ENCODE data around the gene RFX2.

DNA sequence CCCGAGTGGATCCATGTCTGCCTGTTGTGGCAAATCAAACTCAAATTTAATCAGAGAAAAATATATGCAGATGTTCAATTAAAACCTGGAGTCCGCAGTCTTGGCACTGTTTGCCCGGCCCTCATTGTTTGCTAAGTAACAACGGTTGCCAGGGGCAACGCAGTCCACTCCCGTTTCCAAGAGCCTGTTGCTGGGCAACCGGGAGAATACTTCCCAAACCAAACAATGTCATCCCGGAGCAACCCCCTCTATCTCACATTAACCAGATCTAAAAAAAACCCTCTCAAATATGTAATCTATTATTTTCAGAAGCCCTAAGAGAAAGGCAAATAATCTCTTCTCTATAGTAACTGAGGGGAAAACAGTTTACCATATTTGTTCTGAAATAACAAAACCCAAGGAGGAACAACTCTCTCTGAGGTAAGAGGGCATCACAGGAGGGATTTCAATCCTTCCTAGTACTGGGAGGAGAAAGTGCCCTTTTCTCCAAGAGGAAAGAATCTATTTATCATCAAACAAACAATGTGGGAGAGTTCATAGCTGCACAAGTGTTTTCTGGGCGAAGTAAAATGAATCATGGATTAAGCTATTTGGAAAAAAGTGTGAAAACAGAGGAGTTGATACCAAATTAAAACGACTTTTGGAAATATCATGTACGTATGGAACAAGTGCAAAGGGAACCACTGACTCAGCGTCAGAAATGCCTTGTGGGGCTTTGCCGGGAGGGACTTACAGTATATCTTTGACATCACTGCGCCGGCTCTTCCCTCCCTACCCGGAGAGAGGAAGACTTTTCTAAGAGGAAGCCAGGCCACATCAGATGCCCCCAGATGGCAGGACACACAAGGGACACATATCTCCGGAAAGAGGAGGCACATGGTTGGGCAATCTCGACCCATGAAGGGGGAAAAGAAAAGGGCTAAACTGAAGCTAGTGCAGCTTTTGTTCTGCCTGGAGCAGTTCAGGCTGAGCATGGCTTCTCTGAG, 43.3 kb downstream of the RFX2 start:
- TF ChIP-seq, protein P1, sequence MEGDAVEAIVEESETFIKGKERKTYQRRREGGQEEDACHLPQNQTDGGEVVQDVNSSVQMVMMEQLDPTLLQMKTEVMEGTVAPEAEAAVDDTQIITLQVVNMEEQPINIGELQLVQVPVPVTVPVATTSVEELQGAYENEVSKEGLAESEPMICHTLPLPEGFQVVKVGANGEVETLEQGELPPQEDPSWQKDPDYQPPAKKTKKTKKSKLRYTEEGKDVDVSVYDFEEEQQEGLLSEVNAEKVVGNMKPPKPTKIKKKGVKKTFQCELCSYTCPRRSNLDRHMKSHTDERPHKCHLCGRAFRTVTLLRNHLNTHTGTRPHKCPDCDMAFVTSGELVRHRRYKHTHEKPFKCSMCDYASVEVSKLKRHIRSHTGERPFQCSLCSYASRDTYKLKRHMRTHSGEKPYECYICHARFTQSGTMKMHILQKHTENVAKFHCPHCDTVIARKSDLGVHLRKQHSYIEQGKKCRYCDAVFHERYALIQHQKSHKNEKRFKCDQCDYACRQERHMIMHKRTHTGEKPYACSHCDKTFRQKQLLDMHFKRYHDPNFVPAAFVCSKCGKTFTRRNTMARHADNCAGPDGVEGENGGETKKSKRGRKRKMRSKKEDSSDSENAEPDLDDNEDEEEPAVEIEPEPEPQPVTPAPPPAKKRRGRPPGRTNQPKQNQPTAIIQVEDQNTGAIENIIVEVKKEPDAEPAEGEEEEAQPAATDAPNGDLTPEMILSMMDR (IDR thresholded peaks at IDR 0.05; ENCODE audit: insufficient read depth, low read length) = no peak
- TF ChIP-seq, protein P2, sequence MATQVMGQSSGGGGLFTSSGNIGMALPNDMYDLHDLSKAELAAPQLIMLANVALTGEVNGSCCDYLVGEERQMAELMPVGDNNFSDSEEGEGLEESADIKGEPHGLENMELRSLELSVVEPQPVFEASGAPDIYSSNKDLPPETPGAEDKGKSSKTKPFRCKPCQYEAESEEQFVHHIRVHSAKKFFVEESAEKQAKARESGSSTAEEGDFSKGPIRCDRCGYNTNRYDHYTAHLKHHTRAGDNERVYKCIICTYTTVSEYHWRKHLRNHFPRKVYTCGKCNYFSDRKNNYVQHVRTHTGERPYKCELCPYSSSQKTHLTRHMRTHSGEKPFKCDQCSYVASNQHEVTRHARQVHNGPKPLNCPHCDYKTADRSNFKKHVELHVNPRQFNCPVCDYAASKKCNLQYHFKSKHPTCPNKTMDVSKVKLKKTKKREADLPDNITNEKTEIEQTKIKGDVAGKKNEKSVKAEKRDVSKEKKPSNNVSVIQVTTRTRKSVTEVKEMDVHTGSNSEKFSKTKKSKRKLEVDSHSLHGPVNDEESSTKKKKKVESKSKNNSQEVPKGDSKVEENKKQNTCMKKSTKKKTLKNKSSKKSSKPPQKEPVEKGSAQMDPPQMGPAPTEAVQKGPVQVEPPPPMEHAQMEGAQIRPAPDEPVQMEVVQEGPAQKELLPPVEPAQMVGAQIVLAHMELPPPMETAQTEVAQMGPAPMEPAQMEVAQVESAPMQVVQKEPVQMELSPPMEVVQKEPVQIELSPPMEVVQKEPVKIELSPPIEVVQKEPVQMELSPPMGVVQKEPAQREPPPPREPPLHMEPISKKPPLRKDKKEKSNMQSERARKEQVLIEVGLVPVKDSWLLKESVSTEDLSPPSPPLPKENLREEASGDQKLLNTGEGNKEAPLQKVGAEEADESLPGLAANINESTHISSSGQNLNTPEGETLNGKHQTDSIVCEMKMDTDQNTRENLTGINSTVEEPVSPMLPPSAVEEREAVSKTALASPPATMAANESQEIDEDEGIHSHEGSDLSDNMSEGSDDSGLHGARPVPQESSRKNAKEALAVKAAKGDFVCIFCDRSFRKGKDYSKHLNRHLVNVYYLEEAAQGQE (IDR thresholded peaks at IDR 0.05; ENCODE audit: insufficient replicate concordance, low read depth) = no peak
- peak; percentile 45; the same call in 1 of the 2 replicates for TF ChIP-seq POLR2AphosphoS5 (IDR thresholded peaks at IDR 0.05; ENCODE audit: low read depth)
